GM21717 (cell line): ENCODE results near the gene GOLGA6A.
"Not testable (repeated sequence)": the region's sequence is repeated elsewhere in the genome, so short reads cannot be mapped to it uniquely, and the experiment has no call there.

ENCODE experiments used
- ATAC-seq: cut with Tn5 transposase; IDR thresholded peaks from one replicate; pipeline ENCODE4 v1.9.1; 2021; ENCODE audit warnings: mild to moderate bottlenecking, moderate library complexity; ENCODE audit not compliant: unreplicated experiment

The GOLGA6A gene

DNA sequence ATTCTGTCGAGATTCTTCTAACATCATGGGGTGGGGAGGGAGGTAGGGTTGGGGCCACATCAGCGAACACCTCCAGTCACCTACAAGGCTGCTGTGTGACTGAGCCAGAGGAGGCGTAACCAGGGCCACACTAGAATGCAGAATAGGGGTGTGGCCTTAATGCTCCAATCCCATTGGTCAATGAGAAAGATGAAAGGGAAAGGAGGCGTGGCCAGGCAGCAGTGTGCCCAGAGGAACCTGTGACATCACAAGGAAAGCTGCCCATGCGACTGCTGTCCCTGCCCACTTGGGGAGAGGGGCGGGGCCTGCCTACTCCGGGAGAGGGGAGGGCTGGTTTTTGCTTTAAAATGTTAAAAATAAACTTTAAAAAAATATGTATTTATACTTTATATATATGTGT, at the start of gene GOLGA6A:
Gene GOLGA6A, minus strand, starts transcription at position 101 of the 400 bp plus-strand sequence. Its CDS starts 41 bp downstream, at position 60.
- ATAC-seq = not testable (repeated sequence)

- no peak for ATAC-seq
Measured at GRCh38 chr15:74131628-74132413, 49.5 kb upstream of the GOLGA6A start.

GRCh38 chr15:74130849-74131627, 48.7 kb upstream of the GOLGA6A start:
- no peak for ATAC-seq

GRCh38 chr15:74130155-74130848, 48.0 kb upstream of the GOLGA6A start, which contains the start of gene ISLR2:
ISLR2 (plus strand) TSS chr15:74130586; CDS start chr15:74132755, 2,169 bp downstream.
- ATAC-seq = no peak

DNA sequence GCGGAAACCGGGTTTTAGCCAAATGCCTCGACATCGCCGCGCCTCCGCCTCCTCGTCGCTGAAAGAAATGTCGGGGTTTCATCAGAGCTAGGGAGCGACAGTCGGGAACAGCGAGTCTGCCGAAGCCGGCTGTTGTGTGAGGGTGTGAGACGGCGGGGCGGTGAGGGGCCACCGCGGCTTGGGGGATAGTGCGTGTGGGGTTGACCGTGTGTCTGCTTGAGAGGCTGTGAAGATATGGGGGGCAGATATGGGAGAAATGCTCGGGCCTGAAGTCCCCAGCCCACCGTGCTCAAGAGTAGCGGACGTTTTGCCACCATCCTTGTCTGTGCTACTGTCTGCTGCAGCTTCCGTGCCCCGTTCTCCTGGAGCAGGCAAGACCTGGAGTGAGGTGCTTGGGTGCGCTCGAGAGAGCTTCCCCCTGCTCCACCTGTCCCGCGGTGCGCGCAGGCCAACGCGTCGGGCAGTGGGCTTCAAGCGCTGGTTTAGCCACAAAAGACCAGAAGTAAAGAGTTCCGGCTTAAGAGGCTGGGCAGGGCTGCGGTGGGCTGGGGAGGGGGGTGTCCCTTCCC, 47.3 kb upstream of the GOLGA6A start:
- ATAC-seq = no peak

DNA sequence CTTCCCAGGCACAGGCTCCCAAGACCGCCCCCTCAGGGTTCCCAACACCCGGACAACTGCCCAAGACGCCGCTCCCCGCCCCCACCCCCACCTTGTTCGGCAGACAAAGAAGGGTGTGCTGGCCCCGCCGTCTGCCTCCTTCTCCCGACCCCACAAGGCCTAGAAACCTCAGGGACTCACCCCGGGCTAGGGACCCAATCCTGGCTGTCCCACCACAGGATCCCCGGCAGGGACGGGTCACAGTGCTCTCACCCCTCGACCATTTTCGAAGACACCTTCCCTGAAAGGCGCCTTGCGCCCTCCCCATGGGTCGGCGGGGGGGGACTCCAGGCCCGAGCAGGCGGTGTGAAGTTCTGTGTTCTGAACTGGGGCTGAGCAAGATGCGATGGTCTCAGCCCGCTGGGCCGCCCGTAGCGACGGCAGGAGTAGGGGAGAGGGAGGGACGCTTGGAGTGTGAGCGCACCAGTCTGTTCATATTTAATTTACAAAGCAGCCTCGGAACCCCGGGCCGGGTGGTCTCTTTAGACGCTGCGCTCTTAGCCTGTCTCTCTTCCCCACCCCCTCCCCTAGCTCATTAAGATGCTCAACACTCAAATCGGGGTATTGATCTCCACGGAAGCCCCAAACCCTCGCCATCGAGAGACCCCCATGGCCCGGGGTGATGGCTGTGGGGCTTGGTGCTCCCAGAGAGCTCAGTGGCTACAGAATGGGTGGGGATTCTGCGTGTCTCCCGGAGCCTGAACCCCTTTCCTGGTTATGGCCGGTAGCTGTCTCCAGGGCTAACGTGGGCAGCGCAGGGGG, 46.6 kb upstream of the GOLGA6A start:
- no peak for ATAC-seq

DNA sequence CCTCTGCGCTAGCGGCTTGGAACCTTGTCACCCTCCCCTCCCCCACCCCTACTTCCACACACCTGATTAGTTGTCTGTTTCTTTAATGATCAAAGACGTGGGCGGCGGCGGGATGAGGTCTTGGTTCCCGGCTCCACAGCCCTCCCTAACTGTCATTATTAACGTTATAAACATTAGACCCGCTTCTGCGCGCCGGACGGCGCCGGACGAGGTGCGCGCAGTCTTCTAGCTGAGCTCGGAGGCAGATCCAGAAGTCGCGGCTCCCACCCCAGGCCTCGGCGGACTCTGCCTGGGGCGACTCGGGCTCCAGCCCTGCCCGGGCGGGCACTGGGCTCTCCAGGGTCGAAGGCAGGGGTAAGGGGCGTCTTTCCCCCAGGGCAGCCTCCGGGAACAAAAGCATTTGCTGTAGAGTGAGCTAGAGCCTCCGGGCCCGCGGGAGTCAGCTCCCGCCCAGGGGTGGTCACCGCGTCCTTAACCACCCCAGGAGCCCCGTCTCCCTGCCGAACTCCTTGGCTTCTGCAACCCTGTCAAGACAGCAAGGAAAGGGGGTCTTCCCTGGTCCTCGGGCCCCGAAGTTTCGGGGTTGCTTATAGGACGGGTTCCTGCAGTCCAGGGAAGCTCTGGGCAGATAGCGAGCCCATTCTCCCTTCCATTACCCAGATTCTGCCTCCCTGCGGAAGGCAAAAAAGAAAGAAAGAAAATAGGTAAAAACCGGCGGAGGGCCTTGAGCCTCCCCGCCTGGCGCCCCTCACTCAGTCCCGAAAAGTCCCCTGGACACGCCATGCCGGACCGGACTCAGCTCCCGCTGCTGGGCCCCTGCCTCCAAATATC, 45.8 kb upstream of the GOLGA6A start:
- ATAC-seq = no peak

- ATAC-seq = no peak
Measured at GRCh38 chr15:74127255-74127953, 45.1 kb upstream of the GOLGA6A start.

DNA sequence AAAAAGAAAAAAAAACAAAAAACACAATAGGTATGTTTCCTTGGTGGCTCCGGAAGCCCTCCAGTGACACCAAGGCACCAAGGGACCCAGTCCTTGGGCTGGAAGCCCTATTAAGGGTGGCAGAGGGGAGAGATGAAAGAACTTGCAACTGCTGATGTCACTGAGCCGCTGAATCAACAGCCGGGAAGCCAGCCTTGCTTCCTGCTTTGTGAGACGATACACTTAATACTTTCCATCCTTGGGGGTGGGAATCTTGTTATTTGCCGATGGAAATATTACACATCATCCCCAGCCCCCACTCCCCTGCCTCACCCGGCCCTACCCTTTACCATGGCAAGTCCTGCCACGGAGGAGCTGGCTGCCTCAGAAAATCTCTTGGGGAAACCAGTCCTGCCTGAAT, 42.4 kb upstream of the GOLGA6A start:
- ATAC-seq = no peak

DNA sequence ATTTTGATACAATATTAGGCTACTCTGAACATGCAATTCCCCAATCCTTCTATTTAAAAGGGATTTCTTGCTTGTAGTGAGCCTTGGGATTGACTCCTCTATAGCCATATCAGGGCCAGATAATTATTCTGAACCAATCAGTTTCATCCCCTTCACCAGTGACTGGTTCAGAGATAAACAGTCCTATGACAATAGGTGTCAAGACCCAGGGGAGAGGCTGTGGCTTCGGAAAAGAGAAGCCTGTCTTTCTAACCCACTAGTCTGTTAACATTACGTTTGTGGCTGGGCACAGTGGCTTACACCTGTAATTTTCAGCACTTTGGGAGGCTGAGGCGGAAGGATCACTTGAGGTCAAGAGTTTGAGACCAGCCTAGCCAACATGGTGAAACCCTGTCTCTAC, 41.8 kb upstream of the GOLGA6A start:
- ATAC-seq = no peak

GRCh38 chr15:74123658-74124057, 41.3 kb upstream of the GOLGA6A start:
- ATAC-seq = no peak

DNA sequence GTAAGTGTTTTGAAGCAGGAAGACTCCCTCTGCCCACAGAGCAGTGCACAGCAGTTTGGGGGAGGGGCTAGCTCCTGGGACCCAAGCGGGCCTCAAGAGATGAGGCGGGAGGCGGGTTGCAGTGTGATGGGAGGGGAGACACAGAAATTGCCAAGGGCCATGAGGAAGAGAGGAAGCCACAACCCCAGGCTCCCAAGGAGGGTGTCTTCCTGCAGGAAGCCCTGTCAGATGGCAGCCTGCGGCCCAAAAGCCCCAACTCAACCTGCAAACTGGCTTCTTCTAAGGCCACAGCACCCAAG, 40.7 kb upstream of the GOLGA6A start:
- no peak for ATAC-seq

- no peak for ATAC-seq
Measured at GRCh38 chr15:74122403-74123130, 40.2 kb upstream of the GOLGA6A start.

DNA sequence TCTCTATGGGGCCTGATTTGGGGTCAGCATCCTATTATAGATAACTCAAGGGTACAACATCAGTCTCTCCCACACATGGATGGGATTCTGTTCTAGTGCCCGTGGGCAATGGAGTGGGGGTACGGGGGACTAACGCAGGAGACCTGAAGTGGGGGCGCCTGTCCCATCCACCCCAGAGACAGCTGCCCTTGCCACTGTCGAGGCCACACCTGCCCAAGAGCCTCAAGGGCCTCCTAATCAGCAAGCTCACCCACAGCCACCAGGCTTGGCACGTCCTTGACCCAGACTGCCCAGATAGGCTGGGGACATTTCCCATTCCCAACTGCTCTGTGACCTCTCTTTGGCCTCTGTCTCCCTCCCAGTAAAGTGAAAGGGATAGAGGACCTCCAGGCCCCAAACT, 39.5 kb upstream of the GOLGA6A start:
- no peak for ATAC-seq

DNA sequence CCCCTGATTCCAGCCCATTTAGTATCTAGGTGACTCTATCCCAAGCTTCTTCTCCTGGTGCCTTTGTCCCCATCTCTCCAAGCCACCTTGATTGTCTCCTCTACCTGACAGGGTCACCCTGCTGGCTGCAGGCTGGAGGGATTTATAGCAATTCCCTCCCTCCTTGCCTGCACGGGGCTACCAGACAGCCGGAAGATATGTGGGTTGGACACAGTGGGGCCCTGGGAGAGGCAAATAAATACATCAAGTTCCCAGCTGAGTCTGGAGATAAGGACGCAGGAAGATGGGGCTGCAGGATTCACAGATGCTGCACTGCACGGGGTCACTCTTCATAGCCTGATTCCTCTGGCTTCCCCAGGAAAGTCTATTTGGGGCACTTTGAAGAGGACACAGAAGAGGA, 38.7 kb upstream of the GOLGA6A start:
- no peak for ATAC-seq

GRCh38 chr15:74120426-74120825, 38.1 kb upstream of the GOLGA6A start:
- no peak for ATAC-seq

DNA sequence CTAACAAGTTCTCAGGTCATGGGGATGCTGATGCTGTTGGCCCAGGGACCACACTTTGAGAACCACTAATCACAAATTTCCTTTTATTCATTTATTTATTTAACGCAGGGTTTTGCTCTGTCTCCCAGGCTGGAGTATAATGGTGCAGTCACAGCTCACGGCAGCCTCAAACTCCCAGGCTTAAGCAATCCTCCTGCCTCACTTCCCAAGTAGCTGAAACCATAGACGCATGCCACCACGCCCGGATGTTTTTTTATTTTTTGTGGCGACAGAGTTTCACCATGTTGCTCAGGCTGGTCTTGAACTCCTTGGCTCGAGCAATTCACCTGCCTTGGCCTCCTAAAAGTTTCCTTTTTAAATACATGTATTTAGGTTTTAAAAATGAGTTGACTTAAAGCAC, 27.4 kb upstream of the GOLGA6A start:
- ATAC-seq = no peak

GRCh38 chr15:74108611-74109010, 26.3 kb upstream of the GOLGA6A start:
- not testable (repeated sequence) for ATAC-seq
